AG10803 (cell line): Measurements from ENCODE around the gene NRG3.

ENCODE experiments used
- DNase-seq: peaks from one replicate; pipeline ENCODE4 v3.0.0; 2010; ENCODE audit warnings: low read depth
- H3K4me3 ChIP-seq: 2 replicates; pipeline ENCODE4 v1.5.1; 2011; ENCODE audit warnings: mild to moderate bottlenecking, low read length, control low read depth
- CTCF ChIP-seq: conservative IDR thresholded peaks from 2 replicates; pipeline ENCODE4 v1.5.1; 2011; ENCODE audit warnings: mild to moderate bottlenecking, low read length, control low read depth, inconsistent platforms

Gene NRG3

GRCh38 chr10:81848931-81849330 is 26.1 kb upstream of the NRG3 start:
- no peak overlapping the region for H3K4me3 ChIP-seq
- TF ChIP-seq CTCF: no peak

GRCh38 chr10:81862596-81862995 is 12.4 kb upstream of the NRG3 start:
- no peak overlapping the region for H3K4me3 ChIP-seq
- TF ChIP-seq CTCF: no peak
- no peak for DNase-seq

More at GRCh38 chr10:81848931-81849330, 26.1 kb upstream of the NRG3 start:
- DNase-seq: no peak

- TF ChIP-seq CTCF: no peak
- H3K4me3 ChIP-seq: no peak overlapping the region
- DNase-seq: no peak
Observed at GRCh38 chr10:81863771-81864170, 11.2 kb upstream of the NRG3 start.

GRCh38 chr10:81865581-81865980 is 9.4 kb upstream of the NRG3 start:
- no peak for TF ChIP-seq CTCF
- no peak overlapping the region for H3K4me3 ChIP-seq
- DNase-seq: no peak

- no peak for TF ChIP-seq CTCF
Observed at GRCh38 chr10:81866753-81867152, 8.2 kb upstream of the NRG3 start.

GRCh38 chr10:81870472-81870871 is 4.5 kb upstream of the NRG3 start:
- no peak for TF ChIP-seq CTCF
- DNase-seq: no peak

More at GRCh38 chr10:81866753-81867152, 8.2 kb upstream of the NRG3 start:
- H3K4me3 ChIP-seq: no peak overlapping the region
- no peak for DNase-seq

GRCh38 chr10:81871558-81871957 is 3.4 kb upstream of the NRG3 start:
- no peak for DNase-seq
- no peak for TF ChIP-seq CTCF
- H3K4me3 ChIP-seq: no peak overlapping the region

More at GRCh38 chr10:81870472-81870871, 4.5 kb upstream of the NRG3 start:
- no peak overlapping the region for H3K4me3 ChIP-seq
